GM18526 (cell line): ENCODE data around the gene EPB41L3.

Source experiments
- POLR2A ChIP-seq: IDR thresholded peaks from 3 replicates; pipeline ENCODE4 v1.6.1; 2011; ENCODE audit not compliant: insufficient read length; ENCODE audit errors: extremely low read depth

EPB41L3 gene

DNA sequence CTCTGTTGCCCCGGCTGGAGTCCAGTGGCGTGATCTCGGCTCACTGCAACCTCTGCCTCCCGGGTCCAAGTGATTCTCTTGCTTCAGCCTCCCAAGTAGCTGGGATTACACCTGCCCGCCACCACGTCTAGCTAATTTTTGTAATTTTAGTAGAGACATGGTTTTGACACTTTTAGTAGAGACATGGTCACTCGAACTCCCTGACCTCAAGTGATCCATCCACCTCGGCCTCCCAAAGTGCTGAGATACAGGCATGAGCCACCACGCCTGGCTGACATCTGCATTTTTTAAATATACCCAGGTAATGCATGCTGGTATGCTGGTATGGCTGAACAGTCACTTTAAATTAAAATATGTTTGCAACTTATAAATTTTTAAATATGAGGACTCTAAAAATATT lies 91.9 kb downstream of the EPB41L3 start:
- no peak for TF ChIP-seq POLR2A

GRCh38 chr18:5451150-5451549 lies 92.6 kb downstream of the EPB41L3 start:
- TF ChIP-seq POLR2A: no peak

GRCh38 chr18:5449858-5450509 lies 93.8 kb downstream of the EPB41L3 start:
- TF ChIP-seq POLR2A: no peak

GRCh38 chr18:5447442-5447841 lies 96.4 kb downstream of the EPB41L3 start:
- TF ChIP-seq POLR2A: no peak

DNA sequence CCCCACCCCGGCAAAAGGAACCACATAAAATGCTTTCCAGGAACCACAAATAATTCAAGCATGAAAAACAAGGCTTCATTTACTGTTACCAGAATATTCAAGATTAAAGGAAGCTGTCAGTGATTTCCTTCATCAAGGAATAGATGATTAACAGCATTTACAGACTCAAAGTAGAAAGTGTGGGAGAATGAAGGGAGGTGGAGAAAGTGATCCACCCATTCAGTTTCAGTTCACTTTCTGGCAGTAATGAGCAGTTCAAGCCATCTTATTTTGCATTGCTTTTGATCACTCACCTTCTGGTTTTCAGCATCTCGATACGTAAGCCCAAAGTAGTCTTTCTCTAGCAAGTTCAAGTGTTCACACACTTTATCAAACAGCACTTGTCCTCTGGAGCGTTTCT lies 99.0 kb downstream of the EPB41L3 start:
- TF ChIP-seq POLR2A: no peak

DNA sequence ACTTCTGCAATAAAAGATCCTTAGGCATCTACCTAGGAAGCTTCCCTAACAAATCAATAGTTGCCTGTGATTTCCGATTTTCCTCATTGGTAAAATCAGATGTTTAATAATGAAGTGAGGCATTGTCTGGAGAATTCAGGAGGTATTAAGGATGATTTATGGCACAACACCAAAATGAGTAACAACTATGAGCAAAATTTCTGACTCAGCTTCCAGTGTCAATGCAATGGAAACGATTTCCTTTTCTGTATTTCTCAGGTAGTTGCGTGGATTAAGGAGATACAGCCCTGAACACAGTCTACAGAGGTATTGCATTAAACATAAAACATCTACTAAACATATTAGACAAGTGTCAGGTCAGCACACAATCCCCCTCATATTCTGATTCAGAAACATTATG lies 99.5 kb downstream of the EPB41L3 start:
- TF ChIP-seq POLR2A: no peak

DNA sequence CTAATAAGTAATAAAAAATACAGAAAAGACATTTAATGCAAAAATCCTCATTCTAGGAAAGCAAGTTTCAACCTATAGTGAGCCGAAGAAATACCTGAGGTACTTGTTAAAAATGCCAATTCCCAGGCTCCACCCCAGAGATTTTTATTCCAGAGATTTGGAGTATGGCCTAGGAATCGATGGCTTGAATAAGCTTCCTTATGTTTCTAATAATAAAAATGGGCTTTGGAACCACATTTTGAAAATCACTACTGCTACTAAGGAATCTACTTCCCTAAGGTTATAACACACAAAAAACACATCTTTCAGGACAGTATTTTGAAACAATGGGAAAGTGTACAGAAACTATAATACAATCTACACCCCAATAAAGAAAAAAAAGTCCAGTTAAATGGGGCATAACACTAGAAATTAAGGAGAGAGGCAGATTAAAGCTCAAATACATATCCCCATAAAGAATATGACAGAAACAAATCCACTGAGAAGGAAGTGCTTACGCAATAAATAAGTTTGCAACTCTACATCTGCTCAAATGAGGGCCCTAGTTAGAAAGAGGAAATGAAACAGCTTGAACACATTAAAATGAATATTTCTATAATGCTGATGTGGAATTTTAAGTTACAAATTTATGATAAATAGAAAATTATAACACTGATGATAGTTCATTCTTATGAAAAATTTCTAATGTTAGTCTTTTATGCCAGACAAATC lies 103.7 kb downstream of the EPB41L3 start:
- no peak for TF ChIP-seq POLR2A

- no peak for TF ChIP-seq POLR2A
These were observed 109.4 kb downstream of the EPB41L3 start for GRCh38 chr18:5434425-5434824.

DNA sequence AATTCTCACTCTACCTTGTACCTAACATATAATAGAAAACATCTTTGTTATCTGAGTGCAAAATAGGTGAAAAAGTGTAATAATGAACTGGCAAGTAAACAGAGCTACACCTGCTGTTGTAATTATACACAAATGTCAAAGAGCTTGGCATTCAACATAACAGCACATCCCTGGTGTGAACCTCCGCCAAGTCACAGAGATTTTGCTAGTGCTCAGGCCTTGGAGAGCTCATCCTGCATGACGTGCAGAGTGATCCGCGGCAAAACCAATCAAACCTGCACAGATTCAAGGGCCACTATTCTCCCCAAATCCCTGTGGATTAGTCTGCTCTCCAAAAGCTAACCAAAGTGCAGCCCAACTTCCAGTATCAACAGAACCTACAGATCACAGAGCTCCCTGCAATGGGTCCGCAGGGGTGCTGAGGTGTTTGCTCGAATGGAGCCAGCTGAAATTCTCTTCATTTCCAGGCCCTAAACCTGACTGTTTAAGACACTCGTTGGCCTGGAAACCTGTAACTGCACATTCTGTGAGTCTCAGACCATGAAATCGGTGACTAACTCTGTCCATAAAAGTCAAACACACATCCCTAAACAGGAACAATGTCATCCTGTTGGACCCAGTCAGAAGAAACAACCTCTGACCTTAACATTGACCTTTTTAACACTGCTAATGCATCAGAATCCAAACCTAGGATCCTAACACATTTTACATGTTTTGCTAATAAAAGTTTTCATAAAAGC lies 111.8 kb downstream of the EPB41L3 start:
- no peak for TF ChIP-seq POLR2A

GRCh38 chr18:5430131-5430530 lies 113.7 kb downstream of the EPB41L3 start:
- no peak for TF ChIP-seq POLR2A

DNA sequence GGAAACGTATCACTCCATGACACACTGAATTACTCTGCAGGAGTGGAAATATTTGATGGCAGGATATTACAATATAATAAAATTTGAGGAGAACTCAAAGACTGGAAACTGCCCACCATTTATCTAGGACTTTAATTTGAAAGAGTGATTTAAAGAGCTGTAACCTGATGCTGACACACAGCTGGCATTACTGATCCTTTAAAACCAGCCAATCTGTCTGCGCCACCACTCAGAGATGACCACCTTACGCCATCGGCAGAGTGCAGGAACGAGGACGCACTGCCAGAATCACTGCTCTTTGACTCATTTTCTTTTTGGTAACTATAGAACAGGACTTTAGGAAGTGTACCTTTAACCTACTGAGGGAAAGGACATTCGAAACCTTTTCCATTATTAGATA lies 114.1 kb downstream of the EPB41L3 start:
- TF ChIP-seq POLR2A: no peak

GRCh38 chr18:5425721-5426120 lies 118.1 kb downstream of the EPB41L3 start:
- no peak for TF ChIP-seq POLR2A

DNA sequence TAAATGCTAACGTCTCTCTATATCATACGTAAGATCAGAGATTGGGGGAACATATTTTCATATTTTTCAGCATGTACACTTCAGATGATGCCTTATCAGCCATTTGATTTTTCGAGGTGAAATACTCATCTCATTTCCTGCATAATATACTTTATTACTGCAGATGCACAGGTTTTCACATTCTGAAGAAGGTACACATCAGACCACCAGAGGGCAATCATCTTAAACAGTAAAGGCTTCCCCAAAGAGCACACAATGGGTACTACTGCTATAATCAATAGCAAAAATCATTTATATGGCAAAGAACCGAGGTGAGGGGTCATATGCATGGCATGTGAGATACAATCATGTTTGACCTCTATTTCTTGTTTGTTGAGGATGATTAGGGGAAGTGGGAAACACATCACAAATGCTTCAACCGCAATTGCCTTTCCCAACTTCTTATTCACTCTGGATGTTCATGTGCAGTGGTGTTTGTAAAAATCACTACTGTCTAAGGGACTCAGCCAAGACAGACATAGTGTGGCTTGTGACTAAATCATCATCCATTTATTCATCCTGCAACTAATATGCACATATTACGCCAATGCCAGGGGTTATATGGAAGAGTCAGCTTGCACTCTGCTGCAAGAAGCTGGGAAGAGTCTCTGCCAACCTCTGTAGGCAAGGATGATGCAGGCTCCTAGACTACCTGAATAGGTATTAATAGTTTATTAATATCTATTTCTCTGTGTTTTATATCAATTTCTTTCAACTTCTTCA lies 118.7 kb downstream of the EPB41L3 start:
- TF ChIP-seq POLR2A: no peak

- TF ChIP-seq POLR2A: no peak
These were observed 121.2 kb downstream of the EPB41L3 start for GRCh38 chr18:5422626-5423025.

GRCh38 chr18:5421981-5422380 lies 121.8 kb downstream of the EPB41L3 start:
- TF ChIP-seq POLR2A: no peak

DNA sequence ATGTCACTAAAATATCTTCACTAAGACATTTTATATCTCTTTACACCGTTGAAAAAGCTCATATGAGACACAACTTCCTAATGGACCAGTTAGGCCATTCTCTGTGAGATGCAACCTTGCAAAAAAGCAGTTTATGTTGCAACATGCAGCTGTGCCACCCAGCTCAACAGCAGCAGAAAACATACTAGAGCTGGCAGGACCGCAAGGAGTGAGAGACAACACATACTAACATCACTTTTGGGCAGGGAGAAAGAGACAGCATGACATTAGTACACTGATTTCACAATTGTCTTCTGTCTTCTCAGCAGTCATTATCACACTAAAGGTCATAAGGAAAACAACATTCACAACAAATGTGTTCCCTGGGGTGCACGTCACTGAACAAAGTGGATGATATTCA lies 122.9 kb downstream of the EPB41L3 start:
- TF ChIP-seq POLR2A: no peak

- TF ChIP-seq POLR2A: no peak
These were observed 124.2 kb downstream of the EPB41L3 start for GRCh38 chr18:5419601-5420000.
